Naive thymus-derived CD4-positive, alpha-beta T cell (primary cell): ENCODE data around the gene LSAMP. TPM values are rescaled to one million over a fixed set of nuclear protein-coding genes. Genes with fewer than 3 reads are reported as not detected.

Experiments used
- ATAC-seq: fragments of 150-1000 bp; cut with Tn5 transposase; 2 replicates; pipeline ENCODE4 v1.10.0; 2021; ENCODE audit warnings: mild to moderate bottlenecking, moderate library complexity
- CTCF ChIA-PET: fragments of 350-600 bp; sonication (Branson Sonifier 250); formaldehyde crosslinking; loops from one replicate; lab custom pipeline; 2021; ENCODE audit warnings: antibody characterized with exemption; lab: Charles Lee
- POLR2A ChIA-PET: fragments of 350-600 bp; sonication (Branson Sonifier 250); formaldehyde crosslinking; loops from one replicate; lab custom pipeline; 2021; ENCODE audit warnings: antibody characterized with exemption, inconsistent platforms; lab: Charles Lee
- DNase-seq, 9 donors: peaks; one replicate each; pipeline versions ENCODE4 v3.0.0 to v3.0.0-alpha.2; 2020 to 2022; ENCODE audit warnings: mixed read lengths in 1 of 9
- H3K27ac ChIP-seq: one replicate; pipeline ENCODE4 v1.7.0; 2013; ENCODE audit warnings: mild to moderate bottlenecking, low read depth, low read length, moderate library complexity
- H3K27me3 ChIP-seq, 2 donors: one replicate each; pipeline ENCODE4 v1.7.0; 2013; ENCODE audit warnings: low read length in 2 of 2, mild to moderate bottlenecking in 2 of 2, moderate library complexity in 2 of 2; ENCODE audit not compliant: control insufficient read depth in 2 of 2, insufficient read depth in 2 of 2
- H3K36me3 ChIP-seq, 3 experiments: 1 replicate in 2 of 3; 2 replicates in 1 of 3; pipeline ENCODE4 v1.7.0; 2013; ENCODE audit warnings: low read length in 3 of 3, mild to moderate bottlenecking in 3 of 3, moderate library complexity in 1 of 3; ENCODE audit not compliant: insufficient read depth in 3 of 3, control insufficient read depth in 2 of 3
- H3K4me1 ChIP-seq, 2 donors: one replicate each; pipeline ENCODE4 v1.7.0; 2013; ENCODE audit warnings: low read length in 2 of 2, mild to moderate bottlenecking in 2 of 2, moderate library complexity in 1 of 2; ENCODE audit not compliant: control insufficient read depth in 2 of 2, insufficient read depth in 2 of 2
- H3K4me3 ChIP-seq: 2 replicates; pipeline ENCODE4 v1.7.0; 2013; ENCODE audit warnings: mild to moderate bottlenecking, low read length
- H3K9me3 ChIP-seq, 3 experiments: 1 replicate in 2 of 3; 2 replicates in 1 of 3; pipeline ENCODE4 v1.7.0; 2013; ENCODE audit warnings: low read length in 3 of 3; ENCODE audit not compliant: control insufficient read depth in 2 of 3
- H3K27ac Mint-ChIP-seq, 9 donors: one replicate each; pipeline ENCODE4 v1.8.0; 2020 to 2022; ENCODE audit warnings: mixed read lengths in 9 of 9, mild to moderate bottlenecking in 8 of 9, moderate library complexity in 5 of 9, inconsistent platforms in 2 of 9
- H3K27me3 Mint-ChIP-seq, 5 donors: one replicate each; pipeline ENCODE4 v1.8.0; 2021 to 2022; ENCODE audit warnings: mixed read lengths in 5 of 5, mild to moderate bottlenecking in 1 of 5
- H3K36me3 Mint-ChIP-seq, 5 donors: one replicate each; pipeline ENCODE4 v1.8.0; 2020 to 2022; ENCODE audit warnings: mixed read lengths in 5 of 5, mild to moderate bottlenecking in 3 of 5, inconsistent platforms in 1 of 5
- H3K4me1 Mint-ChIP-seq, 7 donors: one replicate each; pipeline ENCODE4 v1.8.0; 2020 to 2022; ENCODE audit warnings: mixed read lengths in 7 of 7, mild to moderate bottlenecking in 3 of 7, inconsistent platforms in 1 of 7
- H3K4me3 Mint-ChIP-seq, 10 donors: one replicate each; pipeline ENCODE4 v1.8.0; 2020 to 2022; ENCODE audit warnings: mild to moderate bottlenecking in 10 of 10, mixed read lengths in 10 of 10, moderate library complexity in 6 of 10, inconsistent platforms in 2 of 10
- H3K9me3 Mint-ChIP-seq, 11 donors: one replicate each; pipeline ENCODE4 v1.8.0; 2020 to 2022; ENCODE audit warnings: mixed read lengths in 11 of 11, mild to moderate bottlenecking in 4 of 11, inconsistent platforms in 1 of 11, moderate library complexity in 1 of 11
- intact Hi-C, 2 donors: fragments of 100-400 bp; cut with micrococcal nuclease; formaldehyde crosslinking; loops; one replicate each; pipeline ENCODE4 v1.15.1; 2023
- polyA plus RNA-seq, 2 donors: library from polyadenylated mRNA; unstranded; fragments of 300-500 nt; fragmentation: Illumina TruSeq; gene quantifications; one replicate each; pipeline ENCODE4 v1.2.3, GENCODE V29; 2021
- total RNA-seq, 6 experiments: library from RNA in 5 of 6; stranded (reverse) in 5 of 6; gene quantifications; 1 replicate in 5 of 6; 2 replicates in 1 of 6; pipeline ENCODE4 v1.2.3 and lab custom pipeline; 2021 to 2026

Gene LSAMP
- total and polyA plus RNA-seq, 7 experiments from 2014 or later: not detected

DNA sequence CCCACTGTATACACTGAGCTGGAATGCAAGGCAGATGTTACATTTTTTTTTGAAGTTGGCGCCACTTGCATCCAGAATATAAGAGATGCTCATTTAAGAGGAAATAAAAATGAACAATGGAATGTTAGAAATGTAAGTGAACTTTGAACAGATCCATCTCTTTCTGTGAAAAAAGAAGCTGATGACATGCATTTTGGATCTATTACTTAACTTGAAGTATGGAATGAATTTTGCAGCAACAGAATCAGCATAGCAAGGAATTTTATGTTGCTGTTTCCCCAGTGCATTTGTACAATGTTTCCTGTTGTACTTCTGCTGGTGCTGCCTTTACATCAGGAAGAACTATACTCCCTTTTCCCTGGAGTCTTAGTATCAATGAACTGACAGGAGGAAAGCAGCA, 178.2 kb downstream of the LSAMP start:
- Mint-ChIP-seq H3K4me1 (no peaks in the 10 kb centered on the region), H3K4me3 (no peak overlapping the region), H3K27ac (no peak overlapping the region), H3K9me3 (peaks cover 0 to 4% (median 1%) of the 10 kb centered on the region in 11 donors), H3K36me3 (no peaks in the 10 kb centered on the region), H3K27me3 (no peaks in the 10 kb centered on the region)
- H3K27me3 ChIP-seq: no peaks in the 10 kb centered on the region
- no peak overlapping the region for H3K27ac ChIP-seq
- DNase-seq (no peak), ATAC-seq (no peak)
- intact Hi-C loops: no loop called here
- no peaks in the 10 kb centered on the region for H3K36me3 ChIP-seq
- H3K9me3 ChIP-seq: no peaks in the 10 kb centered on the region
- CTCF ChIA-PET: no interaction called here
- no peak overlapping the region for H3K4me3 ChIP-seq
- POLR2A ChIA-PET: no interaction called here
- H3K4me1 ChIP-seq: no peaks in the 10 kb centered on the region

DNA sequence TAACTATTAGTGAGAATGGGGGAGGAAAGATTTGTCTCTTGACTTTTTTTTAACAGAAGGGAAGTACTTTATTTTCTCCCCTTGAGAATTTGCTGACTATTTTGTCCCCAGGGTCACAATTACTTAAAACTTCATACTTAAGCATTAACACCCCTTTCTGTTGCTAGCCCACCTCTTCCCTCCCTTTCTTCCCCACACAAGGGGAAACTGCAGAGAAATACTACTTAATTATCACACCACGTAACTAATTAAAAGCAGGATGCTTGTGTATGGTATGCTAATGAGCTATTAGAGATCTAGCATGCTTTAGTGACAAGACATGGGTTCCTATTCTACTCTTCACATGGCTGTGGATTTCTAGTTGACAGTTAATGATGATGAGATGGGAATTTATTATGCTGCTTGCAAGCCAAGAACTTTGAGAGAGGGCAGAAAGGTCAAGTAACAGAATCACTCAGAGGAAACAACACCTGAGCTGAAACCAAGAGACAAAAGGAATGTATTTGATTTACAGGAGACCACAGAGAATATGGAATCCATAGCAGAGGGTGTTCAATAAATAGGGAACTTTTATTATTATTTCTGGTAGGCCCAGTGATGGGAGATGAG, 179.2 kb downstream of the LSAMP start:
- Histone ChIP-seq H3K27ac (no peak overlapping the region), H3K9me3 (no peaks in the 10 kb centered on the region), H3K27me3 (no peaks in the 10 kb centered on the region), H3K4me1 (no peaks in the 10 kb centered on the region), H3K4me3 (no peak overlapping the region), H3K36me3 (no peaks in the 10 kb centered on the region)
- ChIA-PET CTCF (no interaction called here), POLR2A (no interaction called here)
- Mint-ChIP-seq H3K27ac (no peak overlapping the region), H3K9me3 (peaks cover 0 to 4% (median 1%) of the 10 kb centered on the region in 11 donors), H3K36me3 (no peaks in the 10 kb centered on the region), H3K4me3 (no peak overlapping the region), H3K27me3 (no peaks in the 10 kb centered on the region), H3K4me1 (no peaks in the 10 kb centered on the region)
- intact Hi-C loops: no loop called here
- ATAC-seq (no peak), DNase-seq (no peak)

DNA sequence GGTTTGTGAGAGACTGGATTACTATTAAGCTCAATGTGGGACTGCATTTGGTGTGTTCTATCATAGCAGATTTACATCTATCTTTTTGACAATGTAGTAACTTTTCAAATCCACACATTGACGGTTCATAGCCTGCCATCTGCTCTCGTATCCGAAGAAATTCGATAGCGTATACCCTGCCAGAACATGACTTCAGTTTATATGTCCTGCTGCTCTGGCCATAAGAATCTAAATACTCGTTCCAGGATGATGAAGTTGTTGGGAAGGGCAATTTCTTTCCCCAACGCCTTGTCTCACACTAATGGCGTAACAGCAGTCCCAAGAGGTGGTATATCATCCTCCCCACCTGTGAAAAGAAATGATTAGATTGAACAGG, 180.0 kb downstream of the LSAMP start:
- no peaks in the 10 kb centered on the region for H3K36me3 Mint-ChIP-seq
- no peaks in the 10 kb centered on the region for H3K36me3 ChIP-seq
- H3K27me3 Mint-ChIP-seq: no peaks in the 10 kb centered on the region

DNA sequence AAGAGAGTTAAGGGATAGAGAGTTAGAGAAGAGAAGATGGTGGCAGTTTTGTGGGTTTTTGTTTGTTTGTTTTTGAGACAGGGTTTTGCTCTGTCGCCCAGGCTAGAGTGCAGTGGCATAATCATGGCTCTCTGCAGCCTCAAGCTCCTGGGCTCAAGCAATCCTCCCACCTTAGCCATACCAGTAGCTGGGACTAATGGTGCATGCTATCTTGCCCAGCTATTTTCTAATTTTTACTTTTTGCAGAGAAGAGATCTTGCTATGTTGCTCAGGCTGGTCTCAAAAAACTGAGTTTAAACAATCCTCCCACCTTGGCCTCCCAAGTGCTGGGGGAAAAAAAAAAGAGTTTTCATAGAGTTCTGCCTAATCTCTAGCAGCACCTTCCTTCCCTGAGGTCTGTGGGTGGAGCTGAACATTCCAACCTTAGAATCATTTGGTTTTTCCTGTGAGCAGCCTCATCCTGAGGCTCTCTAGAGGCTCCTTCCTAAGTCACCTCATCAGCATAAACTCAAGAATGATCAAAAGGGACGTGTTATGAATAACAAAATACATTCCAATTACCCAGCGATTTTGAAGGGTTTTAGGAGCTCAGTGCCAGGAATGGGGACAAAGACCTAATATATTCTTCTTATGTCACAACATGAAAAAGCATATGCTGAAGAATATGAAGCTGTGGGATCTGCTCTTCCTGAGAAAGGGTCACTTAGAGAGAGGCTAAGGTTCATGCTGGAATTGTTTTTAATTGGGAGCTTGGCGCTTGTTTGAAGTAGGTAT, 180.6 kb downstream of the LSAMP start:
- intact Hi-C loops: no loop called here
- H3K36me3 Mint-ChIP-seq: no peaks in the 10 kb centered on the region
- no peaks in the 10 kb centered on the region for H3K4me1 ChIP-seq
- no peaks in the 10 kb centered on the region for H3K4me1 Mint-ChIP-seq
- no peaks in the 10 kb centered on the region for H3K9me3 ChIP-seq
- no peaks in the 10 kb centered on the region for H3K36me3 ChIP-seq
- no peaks in the 10 kb centered on the region for H3K27me3 ChIP-seq
- no peak overlapping the region for H3K4me3 ChIP-seq
- ATAC-seq (no peak), DNase-seq (no peak)
- no peak overlapping the region for H3K27ac Mint-ChIP-seq
- ChIA-PET POLR2A (no interaction called here), CTCF (no interaction called here)
- no peaks in the 10 kb centered on the region for H3K27me3 Mint-ChIP-seq
- H3K4me3 Mint-ChIP-seq: no peak overlapping the region
- H3K9me3 Mint-ChIP-seq: peaks cover 0 to 4% (median 2%) of the 10 kb centered on the region in 11 donors
- no peak overlapping the region for H3K27ac ChIP-seq

More for the DNA sequence above, 180.0 kb downstream of the LSAMP start:
- no peak for DNase-seq
- Mint-ChIP-seq H3K27ac (no peak overlapping the region), H3K4me1 (no peaks in the 10 kb centered on the region), H3K4me3 (no peak overlapping the region), H3K9me3 (peaks cover 0 to 4% (median 1%) of the 10 kb centered on the region in 11 donors)
- Histone ChIP-seq H3K27ac (no peak overlapping the region), H3K4me3 (no peak overlapping the region), H3K27me3 (no peaks in the 10 kb centered on the region), H3K9me3 (no peaks in the 10 kb centered on the region), H3K4me1 (no peaks in the 10 kb centered on the region)
- no peak for ATAC-seq
- ChIA-PET POLR2A (no interaction called here), CTCF (no interaction called here)
- intact Hi-C loops: no loop called here

DNA sequence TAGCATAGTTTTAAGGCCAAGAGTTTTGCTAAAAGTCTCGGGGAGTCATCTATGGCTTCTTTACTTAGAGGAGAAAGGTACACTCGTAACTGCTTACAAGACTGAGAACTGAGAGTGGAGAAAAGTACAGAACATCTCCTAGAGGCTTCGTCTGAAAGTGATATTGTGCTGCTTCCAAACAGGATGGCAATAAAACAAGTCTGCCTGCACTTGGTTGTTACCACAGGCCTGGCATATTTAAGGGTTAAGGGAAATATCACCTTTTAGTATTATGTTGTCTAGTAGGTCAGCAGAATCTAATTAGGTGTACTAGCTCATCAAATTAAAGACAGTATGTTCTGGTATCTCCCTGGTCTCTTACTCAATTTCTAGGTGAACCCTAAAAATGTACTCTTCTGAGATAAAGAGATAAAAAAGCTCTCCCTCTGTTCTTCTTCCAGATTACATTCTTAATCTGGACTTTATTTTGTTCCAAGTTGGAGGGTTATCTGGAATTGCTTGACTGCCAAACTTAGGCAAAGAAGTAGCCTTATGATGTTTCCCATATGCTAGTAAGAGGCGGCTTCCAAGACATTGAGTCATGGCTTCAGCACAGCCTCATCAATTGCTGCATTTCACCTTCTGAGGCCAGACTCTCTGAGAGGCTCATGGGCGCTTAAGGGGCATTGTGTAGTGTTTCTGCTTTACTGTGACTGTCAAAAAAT, 181.3 kb downstream of the LSAMP start:
- intact Hi-C loops: no loop called here
- H3K36me3 ChIP-seq: no peaks in the 10 kb centered on the region
- Mint-ChIP-seq H3K4me1 (no peaks in the 10 kb centered on the region), H3K27ac (no peak overlapping the region), H3K9me3 (peaks cover 0 to 4% (median 2%) of the 10 kb centered on the region in 11 donors), H3K36me3 (no peaks in the 10 kb centered on the region), H3K27me3 (no peaks in the 10 kb centered on the region), H3K4me3 (no peak overlapping the region)
- DNase-seq (no peak), ATAC-seq (no peak)
- no peak overlapping the region for H3K27ac ChIP-seq
- no peaks in the 10 kb centered on the region for H3K27me3 ChIP-seq
- POLR2A ChIA-PET: no interaction called here
- H3K4me1 ChIP-seq: no peaks in the 10 kb centered on the region
- CTCF ChIA-PET: no interaction called here
- no peaks in the 10 kb centered on the region for H3K9me3 ChIP-seq
- H3K4me3 ChIP-seq: no peak overlapping the region

DNA sequence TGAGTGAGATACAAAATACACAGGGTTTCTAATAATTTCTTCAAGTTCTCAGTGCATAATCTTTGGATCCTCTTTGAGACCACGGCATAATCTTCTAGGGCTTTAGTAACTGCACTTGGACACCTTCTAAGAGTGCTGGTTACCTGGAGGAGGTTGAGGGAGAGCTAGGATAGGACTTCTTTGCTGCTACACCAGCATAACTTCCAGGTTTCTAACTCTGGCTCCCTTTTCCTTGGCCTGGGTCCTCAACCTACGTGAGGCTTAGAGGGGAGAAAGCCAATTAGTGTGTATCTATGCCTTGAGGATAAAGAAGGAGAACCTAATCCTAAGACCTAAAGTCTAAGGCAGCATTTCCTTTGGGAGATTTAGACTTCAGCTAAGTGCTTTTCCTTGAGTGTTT, 184.8 kb downstream of the LSAMP start:
- Histone ChIP-seq H3K27ac (no peak overlapping the region), H3K9me3 (no peaks in the 10 kb centered on the region), H3K4me3 (no peak overlapping the region), H3K4me1 (no peaks in the 10 kb centered on the region), H3K27me3 (no peaks in the 10 kb centered on the region), H3K36me3 (no peaks in the 10 kb centered on the region)
- Mint-ChIP-seq H3K36me3 (no peaks in the 10 kb centered on the region), H3K4me1 (no peaks in the 10 kb centered on the region), H3K9me3 (peaks cover 0 to 4% (median 2%) of the 10 kb centered on the region in 11 donors), H3K4me3 (no peak overlapping the region), H3K27ac (no peak overlapping the region), H3K27me3 (no peaks in the 10 kb centered on the region)
- ChIA-PET CTCF (no interaction called here), POLR2A (no interaction called here)
- ATAC-seq (no peak), DNase-seq (no peak)
- intact Hi-C loops: no loop called here
